ENCODE data around the gene TEFM.

Gene TEFM

DNA sequence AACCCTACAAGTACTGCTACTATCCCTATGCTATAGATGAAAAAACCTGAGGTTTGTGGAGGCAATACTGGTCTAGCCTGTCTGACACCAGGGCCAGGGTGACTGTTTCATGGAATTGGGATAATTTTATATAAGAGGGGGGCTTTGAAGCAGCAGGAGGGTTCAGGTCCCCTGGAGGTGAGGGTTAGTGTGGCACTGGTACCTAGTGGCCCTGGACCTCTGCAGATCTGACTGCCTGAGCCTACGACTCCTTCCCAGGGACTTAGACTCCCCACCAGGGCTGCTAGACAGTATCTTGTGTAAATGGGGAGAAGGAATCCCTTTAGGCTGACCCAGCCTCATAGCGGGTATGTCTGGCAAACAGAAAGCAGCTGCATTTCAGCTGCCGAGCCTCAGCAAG is 22.5 kb upstream of the TEFM start:
- no peak overlapping the region for H3K4me3 ChIP-seq (ENCODE audit: low read depth, low read length)
- no peak for DNase-seq (ENCODE audit: low read depth)
- TF ChIP-seq, protein P1, sequence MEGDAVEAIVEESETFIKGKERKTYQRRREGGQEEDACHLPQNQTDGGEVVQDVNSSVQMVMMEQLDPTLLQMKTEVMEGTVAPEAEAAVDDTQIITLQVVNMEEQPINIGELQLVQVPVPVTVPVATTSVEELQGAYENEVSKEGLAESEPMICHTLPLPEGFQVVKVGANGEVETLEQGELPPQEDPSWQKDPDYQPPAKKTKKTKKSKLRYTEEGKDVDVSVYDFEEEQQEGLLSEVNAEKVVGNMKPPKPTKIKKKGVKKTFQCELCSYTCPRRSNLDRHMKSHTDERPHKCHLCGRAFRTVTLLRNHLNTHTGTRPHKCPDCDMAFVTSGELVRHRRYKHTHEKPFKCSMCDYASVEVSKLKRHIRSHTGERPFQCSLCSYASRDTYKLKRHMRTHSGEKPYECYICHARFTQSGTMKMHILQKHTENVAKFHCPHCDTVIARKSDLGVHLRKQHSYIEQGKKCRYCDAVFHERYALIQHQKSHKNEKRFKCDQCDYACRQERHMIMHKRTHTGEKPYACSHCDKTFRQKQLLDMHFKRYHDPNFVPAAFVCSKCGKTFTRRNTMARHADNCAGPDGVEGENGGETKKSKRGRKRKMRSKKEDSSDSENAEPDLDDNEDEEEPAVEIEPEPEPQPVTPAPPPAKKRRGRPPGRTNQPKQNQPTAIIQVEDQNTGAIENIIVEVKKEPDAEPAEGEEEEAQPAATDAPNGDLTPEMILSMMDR (IDR thresholded peaks at IDR 0.05; ENCODE audit: control insufficient read depth, extremely low read depth, insufficient read depth) = no peak

DNA sequence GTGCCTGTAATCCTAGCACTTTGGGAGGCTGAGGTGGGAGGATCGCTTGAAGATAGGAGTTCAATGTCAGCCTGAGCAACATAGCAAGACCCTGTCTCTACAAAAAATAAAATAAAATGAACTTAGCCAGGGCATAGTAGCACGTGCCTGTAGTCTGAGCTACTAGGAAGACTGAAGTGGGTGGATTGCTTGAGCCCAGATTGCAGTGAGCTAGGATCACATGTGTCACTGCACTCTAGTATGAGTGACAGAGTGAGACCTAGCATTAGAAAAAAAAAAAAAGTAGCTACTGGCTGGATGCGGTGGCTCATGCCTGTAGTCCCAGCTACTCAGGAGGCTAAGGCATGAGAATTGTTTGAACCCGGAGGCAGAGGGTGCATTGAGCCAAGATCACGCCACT is 21.7 kb upstream of the TEFM start:
- TF ChIP-seq, protein P1 (IDR thresholded peaks at IDR 0.05; ENCODE audit: control insufficient read depth, extremely low read depth, insufficient read depth) = no peak
- DNase-seq (ENCODE audit: low read depth) = no peak
- H3K4me3 ChIP-seq (ENCODE audit: low read depth, low read length) = no peak overlapping the region

DNA sequence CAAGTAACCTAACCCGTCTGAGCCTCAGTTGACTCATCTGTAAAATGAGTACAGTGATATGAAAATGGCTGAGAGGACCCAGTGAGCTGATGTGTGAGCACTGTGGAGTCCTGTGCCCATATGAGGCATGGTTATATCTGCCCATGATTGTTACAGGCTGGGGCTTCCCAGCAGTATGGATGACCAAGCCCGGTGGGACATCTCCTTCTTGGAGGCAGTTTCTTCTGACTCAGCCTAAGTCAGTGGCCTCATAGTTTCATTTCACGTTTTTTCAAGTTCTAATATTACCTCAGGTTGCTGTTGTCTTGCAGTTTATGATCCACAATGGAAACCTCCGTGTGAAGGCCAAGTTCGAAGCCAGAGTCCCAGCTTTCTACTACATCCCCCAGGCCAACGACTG is 20.5 kb upstream of the TEFM start:
- H3K4me3 ChIP-seq (ENCODE audit: low read depth, low read length) = no peak overlapping the region
- DNase-seq (ENCODE audit: low read depth) = no peak
- TF ChIP-seq, protein P1 (IDR thresholded peaks at IDR 0.05; ENCODE audit: control insufficient read depth, extremely low read depth, insufficient read depth) = no peak

DNA sequence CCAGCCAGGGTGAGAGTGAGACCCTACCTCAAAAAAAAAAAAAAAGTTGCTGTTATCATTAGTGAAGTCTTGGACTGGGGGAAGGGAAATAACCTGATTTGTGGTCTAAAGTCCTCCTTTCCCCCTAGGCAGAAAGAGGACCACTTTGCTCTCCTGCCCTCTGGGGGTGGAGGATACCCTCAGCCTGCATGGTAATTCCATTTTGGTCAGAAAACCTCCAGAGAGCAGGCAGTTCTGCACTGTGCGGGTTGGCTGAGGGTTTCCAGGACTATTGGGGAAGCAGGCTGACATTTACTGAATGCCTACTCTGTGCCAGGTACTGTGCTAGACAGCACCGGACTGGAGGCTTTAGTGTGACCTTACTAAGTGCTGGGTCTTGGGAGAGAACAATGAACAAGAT is 18.3 kb upstream of the TEFM start:
- no peak for DNase-seq (ENCODE audit: low read depth)
- TF ChIP-seq, protein P1 (IDR thresholded peaks at IDR 0.05; ENCODE audit: control insufficient read depth, extremely low read depth, insufficient read depth) = no peak
- H3K4me3 ChIP-seq (ENCODE audit: low read depth, low read length) = no peak overlapping the region

DNA sequence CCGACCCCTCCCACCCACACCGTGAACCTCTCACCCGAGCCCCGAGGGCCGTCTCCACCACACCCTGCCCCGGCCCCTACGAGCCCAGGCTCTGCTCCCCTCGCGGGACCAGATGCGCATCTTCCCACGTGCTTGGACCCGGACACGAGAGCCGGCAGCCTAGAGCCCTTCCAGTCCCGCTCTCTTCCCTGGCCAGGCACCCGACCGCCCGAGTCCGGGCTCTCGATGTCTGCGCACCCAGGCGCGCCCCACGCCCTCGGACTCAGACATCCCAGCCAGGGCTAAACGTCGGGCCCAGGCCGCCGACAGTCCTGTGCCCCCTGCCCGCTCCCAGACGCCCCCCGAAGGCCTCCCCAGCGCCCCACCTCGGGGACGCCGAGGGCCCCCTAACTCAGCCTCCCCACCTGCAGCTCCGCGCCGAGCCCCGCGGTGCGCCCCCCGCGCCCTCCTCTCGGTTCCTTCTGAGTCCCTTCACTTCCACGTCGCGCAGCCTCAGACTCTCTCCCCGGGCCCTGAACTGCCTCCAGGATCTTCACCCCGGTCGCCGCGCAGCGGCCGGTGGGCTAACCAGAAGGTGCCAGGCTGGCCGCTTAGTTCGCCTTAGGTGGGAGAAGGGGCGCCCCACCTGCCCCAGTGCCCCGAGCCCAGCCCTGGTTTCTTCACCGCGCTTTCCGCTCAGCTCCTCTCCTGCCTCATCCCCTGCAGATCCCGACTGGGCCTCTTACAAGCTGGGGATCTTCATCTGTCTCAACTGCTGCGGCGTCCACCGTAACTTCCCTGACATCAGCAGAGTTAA is 16.4 kb upstream of the TEFM start:
- DNase-seq (ENCODE audit: low read depth) = no peak
- H3K4me3 ChIP-seq (ENCODE audit: low read depth, low read length) = peak overlapping the region; percentile 46

DNA sequence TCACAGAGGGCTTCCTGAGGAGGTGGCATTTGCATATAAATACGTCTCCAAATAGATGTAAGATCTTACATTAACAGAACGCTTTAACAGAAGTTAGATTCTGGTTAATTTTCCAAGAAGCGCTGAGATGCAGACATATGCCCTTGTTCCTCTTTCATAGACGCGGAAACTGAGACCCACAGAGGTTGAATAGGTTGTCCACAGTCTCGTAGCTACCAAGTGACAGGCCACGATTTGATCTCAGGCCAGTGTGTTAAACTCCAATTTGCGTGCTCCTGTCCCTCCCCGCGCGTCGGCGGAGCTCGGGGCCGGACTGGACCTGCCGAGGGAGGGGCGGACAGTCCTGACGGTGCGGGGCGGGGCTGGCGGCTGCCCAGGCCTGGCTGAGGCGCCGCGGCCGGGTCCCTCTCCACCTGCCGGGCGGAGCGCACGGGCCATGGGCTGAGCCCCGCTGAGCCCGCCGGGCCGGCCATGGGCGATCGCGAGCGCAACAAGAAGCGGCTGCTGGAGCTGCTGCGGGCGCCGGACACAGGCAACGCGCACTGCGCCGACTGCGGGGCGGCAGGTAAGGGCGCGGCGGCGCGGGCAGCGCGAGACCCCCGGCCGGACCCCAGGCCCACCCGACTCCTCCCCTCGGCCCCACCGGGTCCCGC is 15.6 kb upstream of the TEFM start, which contains the start of gene ADAP2:
ADAP2 (plus strand) TSS at position 402 of the 653 bp plus-strand sequence; CDS start at position 472, 70 bp downstream.
- DNase-seq (ENCODE audit: low read depth) = no peak
- peak within 1 kb of the TSS; percentile 46 for H3K4me3 ChIP-seq (ENCODE audit: low read depth, low read length)
- TF ChIP-seq, protein P1 (IDR thresholded peaks at IDR 0.05; ENCODE audit: control insufficient read depth, extremely low read depth, insufficient read depth) = 0 out of 2 replicates have a peak, but pooled peaks have one; percentile 4

More for the DNA sequence above, 16.4 kb upstream of the TEFM start:
- TF ChIP-seq, protein P1 (IDR thresholded peaks at IDR 0.05; ENCODE audit: control insufficient read depth, extremely low read depth, insufficient read depth) = no peak

Measured in LNCaP clone FGC (cell line).